ENCODE data around the gene PLCB4.

Gene PLCB4

DNA sequence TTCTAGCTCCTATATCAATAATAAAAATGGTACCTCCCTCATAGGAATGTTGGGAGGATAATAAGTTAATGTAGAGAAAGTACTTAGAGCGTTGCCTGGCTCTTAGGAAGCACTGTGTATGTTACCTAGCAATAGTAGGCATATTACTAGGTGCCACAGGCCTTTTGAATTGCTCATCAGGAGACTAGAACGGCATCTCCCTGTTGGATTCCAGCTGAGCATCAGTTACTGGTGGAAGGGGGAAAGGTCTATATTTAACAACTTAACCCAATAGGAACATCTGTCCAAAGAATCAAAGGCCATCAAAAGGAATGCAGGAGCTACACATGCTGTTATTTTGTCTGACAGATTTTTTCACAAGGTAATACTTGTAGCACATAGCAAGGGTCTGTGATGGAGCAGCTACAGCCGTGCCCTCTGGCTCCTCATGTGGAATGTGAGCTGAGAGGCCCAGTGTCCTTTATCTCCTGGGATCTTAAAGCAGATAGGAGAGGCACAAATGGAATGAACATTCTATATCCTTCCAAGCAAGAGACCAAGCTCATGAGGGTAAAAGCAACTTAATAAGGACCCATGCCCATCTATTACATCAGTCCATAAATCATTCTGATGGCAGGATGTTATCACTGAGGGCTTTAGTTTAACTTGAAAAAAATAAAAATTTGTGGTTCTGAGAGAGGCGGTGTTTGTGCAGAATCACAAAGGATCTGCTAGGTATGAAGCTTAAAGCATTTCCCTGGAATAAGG lies 260.6 kb downstream of the PLCB4 start:
- CTCF ChIA-PET = interaction anchor here (0.6 kb wide), 1 partner anchor 89 kb away, joined by 3 read pairs; no protein-coding TSS in a partner anchor
- H3K4me3 ChIP-seq (ENCODE audit: low read depth, low read length) = no peak overlapping the region

DNA sequence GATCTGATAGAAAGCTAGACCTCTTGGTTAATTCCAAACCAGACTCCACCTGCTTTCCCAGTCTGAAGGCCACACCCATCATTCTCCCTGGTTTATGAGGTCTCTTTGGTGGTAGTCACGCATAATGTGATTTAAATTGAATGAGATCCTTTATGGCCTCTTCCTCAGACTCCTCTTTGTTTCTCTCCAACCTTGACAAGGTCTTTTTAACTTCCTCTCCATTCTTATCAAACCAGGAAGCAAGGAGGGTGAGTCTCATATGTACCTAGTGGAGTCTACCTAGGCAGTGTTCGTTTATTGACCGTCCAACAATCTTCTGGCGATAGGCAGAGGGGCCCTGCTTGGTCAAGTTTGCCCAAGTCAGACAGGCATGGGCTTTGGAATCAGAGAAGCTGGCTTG lies 261.3 kb downstream of the PLCB4 start:
- ChIA-PET CTCF (no interaction called here), POLR2A (interaction anchor here (0.6 kb wide), 1 partner anchor 401 kb away, joined by 6 read pairs; no protein-coding TSS in a partner anchor)
- TF ChIP-seq, protein P1, sequence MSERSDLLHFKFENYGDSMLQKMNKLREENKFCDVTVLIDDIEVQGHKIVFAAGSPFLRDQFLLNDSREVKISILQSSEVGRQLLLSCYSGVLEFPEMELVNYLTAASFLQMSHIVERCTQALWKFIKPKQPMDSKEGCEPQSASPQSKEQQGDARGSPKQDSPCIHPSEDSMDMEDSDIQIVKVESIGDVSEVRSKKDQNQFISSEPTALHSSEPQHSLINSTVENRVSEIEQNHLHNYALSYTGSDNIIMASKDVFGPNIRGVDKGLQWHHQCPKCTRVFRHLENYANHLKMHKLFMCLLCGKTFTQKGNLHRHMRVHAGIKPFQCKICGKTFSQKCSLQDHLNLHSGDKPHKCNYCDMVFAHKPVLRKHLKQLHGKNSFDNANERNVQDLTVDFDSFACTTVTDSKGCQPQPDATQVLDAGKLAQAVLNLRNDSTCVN (tag by site-specific recombination; optimal IDR thresholded peaks at IDR 0.05) = no peak
- TF ChIP-seq KLF1 (tag by site-specific recombination; IDR thresholded peaks at IDR 0.05) = peak; percentile 46; the same call in 1 of the 2 replicates
- Histone ChIP-seq H3K4me1 (ENCODE audit: control insufficient read depth, insufficient read depth, low read length) (peaks cover 15% of the 10 kb centered on the region), H3K27ac (ENCODE audit: extremely low read depth, low read depth, low read length) (no peak overlapping the region), H3K36me3 (ENCODE audit: control insufficient read depth in 2 of 2, insufficient read depth in 1 of 2, low read length in 2 of 2) (no peaks in the 10 kb centered on the region), H3K9me3 (ENCODE audit: control insufficient read depth, insufficient read depth, low read depth, low read length) (no peaks in the 10 kb centered on the region), H3K4me3 (ENCODE audit: low read depth, low read length) (no peak overlapping the region)

More for the DNA sequence above, 260.6 kb downstream of the PLCB4 start:
- Histone ChIP-seq H3K36me3 (ENCODE audit: control insufficient read depth in 2 of 2, insufficient read depth in 1 of 2, low read length in 2 of 2) (no peaks in the 10 kb centered on the region), H3K27ac (ENCODE audit: extremely low read depth, low read depth, low read length) (no peak overlapping the region), H3K4me1 (ENCODE audit: control insufficient read depth, insufficient read depth, low read length) (peaks cover 15% of the 10 kb centered on the region), H3K9me3 (ENCODE audit: control insufficient read depth, insufficient read depth, low read depth, low read length) (no peaks in the 10 kb centered on the region)
- TF ChIP-seq SCRT2 (tag by site-specific recombination; IDR thresholded peaks at IDR 0.05) (no peak), ZNF610 (tag by site-specific recombination; IDR thresholded peaks at IDR 0.05; ENCODE audit: borderline replicate concordance) (no peak), ZNF792 (tag by site-specific recombination; IDR thresholded peaks at IDR 0.05) (no peak), ZNF311 (tag by site-specific recombination; IDR thresholded peaks at IDR 0.05; ENCODE audit: borderline replicate concordance) (no peak), ZIC2 (tag by site-specific recombination; IDR thresholded peaks at IDR 0.05) (no peak), ZNF510 (tag by site-specific recombination; IDR thresholded peaks at IDR 0.05; ENCODE audit: insufficient replicate concordance) (no peak), ZNF114 (tag by site-specific recombination; IDR thresholded peaks at IDR 0.05) (no peak), ZNF558 (tag by site-specific recombination; IDR thresholded peaks at IDR 0.05) (no peak), ZFP69B (tag by site-specific recombination; IDR thresholded peaks at IDR 0.05) (no peak)
- TF ChIP-seq, protein P2, sequence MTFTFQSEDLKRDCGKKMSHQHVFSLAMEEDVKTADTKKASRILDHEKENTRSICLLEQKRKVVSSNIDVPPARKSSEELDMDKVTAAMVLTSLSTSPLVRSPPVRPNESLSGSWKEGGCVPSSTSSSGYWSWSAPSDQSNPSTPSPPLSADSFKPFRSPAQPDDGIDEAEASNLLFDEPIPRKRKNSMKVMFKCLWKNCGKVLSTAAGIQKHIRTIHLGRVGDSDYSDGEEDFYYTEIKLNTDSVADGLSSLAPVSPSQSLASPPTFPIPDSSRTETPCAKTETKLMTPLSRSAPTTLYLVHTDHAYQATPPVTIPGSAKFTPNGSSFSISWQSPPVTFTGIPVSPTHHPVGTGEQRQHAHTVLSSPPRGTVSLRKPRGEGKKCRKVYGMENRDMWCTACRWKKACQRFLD (tag by site-specific recombination; IDR thresholded peaks at IDR 0.05) = no peak
- TF ChIP-seq, protein P3, sequence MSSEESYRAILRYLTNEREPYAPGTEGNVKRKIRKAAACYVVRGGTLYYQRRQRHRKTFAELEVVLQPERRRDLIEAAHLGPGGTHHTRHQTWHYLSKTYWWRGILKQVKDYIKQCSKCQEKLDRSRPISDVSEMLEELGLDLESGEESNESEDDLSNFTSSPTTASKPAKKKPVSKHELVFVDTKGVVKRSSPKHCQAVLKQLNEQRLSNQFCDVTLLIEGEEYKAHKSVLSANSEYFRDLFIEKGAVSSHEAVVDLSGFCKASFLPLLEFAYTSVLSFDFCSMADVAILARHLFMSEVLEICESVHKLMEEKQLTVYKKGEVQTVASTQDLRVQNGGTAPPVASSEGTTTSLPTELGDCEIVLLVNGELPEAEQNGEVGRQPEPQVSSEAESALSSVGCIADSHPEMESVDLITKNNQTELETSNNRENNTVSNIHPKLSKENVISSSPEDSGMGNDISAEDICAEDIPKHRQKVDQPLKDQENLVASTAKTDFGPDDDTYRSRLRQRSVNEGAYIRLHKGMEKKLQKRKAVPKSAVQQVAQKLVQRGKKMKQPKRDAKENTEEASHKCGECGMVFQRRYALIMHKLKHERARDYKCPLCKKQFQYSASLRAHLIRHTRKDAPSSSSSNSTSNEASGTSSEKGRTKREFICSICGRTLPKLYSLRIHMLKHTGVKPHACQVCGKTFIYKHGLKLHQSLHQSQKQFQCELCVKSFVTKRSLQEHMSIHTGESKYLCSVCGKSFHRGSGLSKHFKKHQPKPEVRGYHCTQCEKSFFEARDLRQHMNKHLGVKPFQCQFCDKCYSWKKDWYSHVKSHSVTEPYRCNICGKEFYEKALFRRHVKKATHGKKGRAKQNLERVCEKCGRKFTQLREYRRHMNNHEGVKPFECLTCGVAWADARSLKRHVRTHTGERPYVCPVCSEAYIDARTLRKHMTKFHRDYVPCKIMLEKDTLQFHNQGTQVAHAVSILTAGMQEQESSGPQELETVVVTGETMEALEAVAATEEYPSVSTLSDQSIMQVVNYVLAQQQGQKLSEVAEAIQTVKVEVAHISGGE (tag by site-specific recombination; conservative IDR thresholded peaks at IDR 0.05; ENCODE audit: low read depth) = no peak
- TF ChIP-seq, protein P4, sequence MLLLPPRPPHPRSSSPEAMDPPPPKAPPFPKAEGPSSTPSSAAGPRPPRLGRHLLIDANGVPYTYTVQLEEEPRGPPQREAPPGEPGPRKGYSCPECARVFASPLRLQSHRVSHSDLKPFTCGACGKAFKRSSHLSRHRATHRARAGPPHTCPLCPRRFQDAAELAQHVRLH (tag by site-specific recombination; IDR thresholded peaks at IDR 0.05) = no peak
- TF ChIP-seq, protein P5, sequence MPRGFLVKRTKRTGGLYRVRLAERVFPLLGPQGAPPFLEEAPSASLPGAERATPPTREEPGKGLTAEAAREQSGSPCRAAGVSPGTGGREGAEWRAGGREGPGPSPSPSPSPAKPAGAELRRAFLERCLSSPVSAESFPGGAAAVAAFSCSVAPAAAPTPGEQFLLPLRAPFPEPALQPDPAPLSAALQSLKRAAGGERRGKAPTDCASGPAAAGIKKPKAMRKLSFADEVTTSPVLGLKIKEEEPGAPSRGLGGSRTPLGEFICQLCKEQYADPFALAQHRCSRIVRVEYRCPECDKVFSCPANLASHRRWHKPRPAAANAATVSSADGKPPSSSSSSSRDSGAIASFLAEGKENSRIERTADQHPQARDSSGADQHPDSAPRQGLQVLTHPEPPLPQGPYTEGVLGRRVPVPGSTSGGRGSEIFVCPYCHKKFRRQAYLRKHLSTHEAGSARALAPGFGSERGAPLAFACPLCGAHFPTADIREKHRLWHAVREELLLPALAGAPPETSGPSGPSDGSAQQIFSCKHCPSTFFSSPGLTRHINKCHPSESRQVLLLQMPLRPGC (tag by site-specific recombination; IDR thresholded peaks at IDR 0.05) = no peak
- TF ChIP-seq, protein P6, sequence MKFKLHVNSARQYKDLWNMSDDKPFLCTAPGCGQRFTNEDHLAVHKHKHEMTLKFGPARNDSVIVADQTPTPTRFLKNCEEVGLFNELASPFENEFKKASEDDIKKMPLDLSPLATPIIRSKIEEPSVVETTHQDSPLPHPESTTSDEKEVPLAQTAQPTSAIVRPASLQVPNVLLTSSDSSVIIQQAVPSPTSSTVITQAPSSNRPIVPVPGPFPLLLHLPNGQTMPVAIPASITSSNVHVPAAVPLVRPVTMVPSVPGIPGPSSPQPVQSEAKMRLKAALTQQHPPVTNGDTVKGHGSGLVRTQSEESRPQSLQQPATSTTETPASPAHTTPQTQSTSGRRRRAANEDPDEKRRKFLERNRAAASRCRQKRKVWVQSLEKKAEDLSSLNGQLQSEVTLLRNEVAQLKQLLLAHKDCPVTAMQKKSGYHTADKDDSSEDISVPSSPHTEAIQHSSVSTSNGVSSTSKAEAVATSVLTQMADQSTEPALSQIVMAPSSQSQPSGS (tag by site-specific recombination; IDR thresholded peaks at IDR 0.05; ENCODE audit: low read depth) = no peak
- POLR2A ChIA-PET = interaction anchor here (0.6 kb wide), 1 partner anchor 401 kb away, joined by 6 read pairs; no protein-coding TSS in a partner anchor

All from HEK293 (cell line).